ENCODE results near the gene DYNLT4.

DYNLT4 gene

DNA sequence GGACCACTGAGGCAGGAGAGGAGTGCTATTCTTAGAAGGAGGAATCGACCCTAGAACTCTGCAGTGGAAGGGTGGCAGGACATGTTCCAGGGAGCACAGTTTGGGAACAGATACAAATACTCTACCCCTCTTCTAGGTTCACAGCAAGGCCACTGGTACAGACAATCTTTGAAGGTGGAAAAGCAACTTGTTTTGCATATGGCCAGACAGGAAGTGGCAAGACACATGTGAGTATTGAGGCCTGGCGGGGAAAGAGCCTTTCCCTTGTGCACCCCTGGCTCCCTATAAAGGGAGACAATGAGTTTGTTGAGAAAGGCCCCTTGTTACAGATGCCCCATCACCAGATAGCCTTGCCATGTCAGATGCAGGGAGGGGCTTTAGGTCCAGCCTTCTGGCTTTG is 49.7 kb downstream of the DYNLT4 start:
- DNase-seq (ENCODE audit: low read depth), result no peak
